Stimulated activated CD8-positive, alpha-beta memory T cell treated with anti-CD3 and anti-CD28 coated beads, Interleukin-15, amount 100 ng/mL, for 4 hours (primary cell): Measurements from ENCODE around the gene HOXA10.

Source experiments
- DNase-seq, 2 donors: peaks; one replicate each; pipeline ENCODE4 v3.0.0-alpha.2; 2020; ENCODE audit warnings: low read depth in 2 of 2

Gene HOXA10

DNA sequence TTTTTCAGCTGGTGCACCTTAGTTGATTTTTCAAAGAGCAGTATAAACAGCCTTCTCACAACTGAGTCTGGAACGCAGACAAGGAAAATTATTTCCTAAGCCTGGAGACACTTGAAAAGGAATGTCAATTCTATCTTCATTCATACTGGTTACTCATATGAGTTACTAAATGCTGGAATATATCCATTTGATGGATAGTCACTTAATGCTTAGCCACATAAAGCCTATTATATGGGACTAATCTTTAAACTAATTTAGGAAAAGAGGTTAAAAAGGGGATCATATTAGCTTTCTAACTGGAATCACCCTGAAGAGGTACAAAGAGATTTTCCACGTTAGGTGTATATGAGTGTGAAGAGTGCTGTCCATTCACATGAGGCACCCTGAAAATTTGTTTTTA, 41.9 kb downstream of the HOXA10 start:
- no peak for DNase-seq

- no peak for DNase-seq
Measured at GRCh38 chr7:27131390-27131819, 42.7 kb downstream of the HOXA10 start.

DNA sequence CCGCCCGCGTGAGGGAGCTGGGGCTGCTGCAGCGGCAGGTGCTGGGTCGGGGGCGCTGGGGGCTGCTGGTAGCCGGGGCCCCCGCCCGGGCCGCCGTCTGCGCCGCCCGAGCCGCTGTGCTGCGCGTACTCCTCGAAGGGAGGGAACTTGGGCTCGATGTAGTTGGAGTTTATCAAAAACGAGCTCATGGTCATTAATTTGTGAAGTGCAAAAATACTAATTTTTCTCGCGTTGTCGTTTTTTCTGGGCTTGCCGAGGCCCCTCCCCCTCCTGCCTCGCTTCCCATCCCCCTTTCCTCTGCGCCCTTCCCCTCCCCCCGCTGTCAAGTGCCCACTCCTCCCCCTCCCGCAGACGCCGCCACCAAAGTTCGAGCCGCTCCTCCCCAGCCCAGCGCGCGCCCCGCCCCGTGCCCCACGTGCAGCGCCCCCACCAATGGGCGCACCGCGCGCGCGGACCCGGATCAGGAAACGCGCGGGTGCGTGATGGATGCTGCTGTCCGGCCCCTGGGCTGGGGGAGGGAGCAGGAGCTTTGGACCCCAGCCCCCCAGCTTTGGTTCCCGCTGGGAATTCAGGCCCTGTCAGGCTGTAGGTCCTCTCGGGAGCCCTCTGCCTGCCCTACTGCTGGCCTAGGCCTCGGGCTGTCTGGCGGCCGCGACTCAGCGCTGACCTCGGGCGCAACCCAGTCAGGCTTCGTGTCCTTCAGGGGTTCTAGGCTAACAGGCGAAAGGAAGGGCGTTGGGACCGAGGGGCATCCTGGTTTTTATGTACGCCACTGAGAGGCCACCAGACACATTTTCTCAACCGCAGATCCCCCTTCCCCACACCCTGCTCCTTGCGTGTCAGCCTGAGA, 43.4 kb downstream of the HOXA10 start, which contains the start of gene HOXA4:
TSS of gene HOXA4 (minus strand) at position 218 of the 850 bp plus-strand sequence. CDS start at position 194, 24 bp downstream.
- peak; percentile 37 to 63 for DNase-seq

- DNase-seq = no peak
Measured at GRCh38 chr7:27129729-27130539, 44.2 kb downstream of the HOXA10 start.

DNA sequence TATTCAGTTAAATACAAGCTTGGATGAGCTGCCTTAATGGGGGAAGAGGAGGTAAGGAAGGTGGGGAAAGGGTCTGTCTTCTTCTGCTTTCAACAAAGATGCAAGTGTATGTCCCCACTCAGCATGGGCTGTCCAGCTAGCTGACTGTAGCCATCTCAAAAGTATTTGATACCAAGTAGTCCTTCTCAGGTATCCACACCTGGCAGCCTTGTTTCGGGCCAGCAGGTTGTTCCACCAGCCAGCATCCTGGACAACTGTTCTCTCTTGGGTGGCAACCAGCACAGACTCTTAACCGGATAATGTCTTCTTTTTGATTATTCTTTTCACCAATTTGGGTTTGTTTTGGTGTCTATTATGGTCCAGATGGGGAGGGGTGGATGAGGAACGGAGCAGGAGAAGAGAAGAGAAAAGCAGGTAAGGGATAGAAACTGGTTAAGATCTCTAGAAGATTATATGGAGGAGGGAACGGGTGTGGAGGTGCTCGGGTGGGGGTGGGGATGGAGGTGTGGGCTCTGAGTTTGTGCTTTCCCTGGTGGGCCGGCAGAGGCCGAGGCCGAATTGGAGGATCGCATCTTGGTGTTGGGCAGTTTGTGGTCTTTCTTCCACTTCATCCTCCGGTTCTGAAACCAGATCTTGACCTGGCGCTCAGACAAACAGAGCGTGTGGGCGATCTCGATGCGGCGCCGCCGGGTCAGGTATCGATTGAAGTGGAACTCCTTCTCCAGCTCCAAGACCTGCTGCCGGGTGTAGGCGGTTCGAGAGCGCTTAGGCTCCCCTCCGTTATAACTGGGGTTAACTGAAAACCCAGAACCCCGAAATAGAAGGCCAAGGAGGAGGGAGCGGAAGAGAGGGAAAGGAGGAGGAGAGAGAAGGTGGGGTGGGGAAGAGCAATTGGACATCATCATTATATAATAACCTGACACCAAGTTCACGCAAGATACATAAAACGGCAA, 45.1 kb downstream of the HOXA10 start:
- no peak for DNase-seq

DNA sequence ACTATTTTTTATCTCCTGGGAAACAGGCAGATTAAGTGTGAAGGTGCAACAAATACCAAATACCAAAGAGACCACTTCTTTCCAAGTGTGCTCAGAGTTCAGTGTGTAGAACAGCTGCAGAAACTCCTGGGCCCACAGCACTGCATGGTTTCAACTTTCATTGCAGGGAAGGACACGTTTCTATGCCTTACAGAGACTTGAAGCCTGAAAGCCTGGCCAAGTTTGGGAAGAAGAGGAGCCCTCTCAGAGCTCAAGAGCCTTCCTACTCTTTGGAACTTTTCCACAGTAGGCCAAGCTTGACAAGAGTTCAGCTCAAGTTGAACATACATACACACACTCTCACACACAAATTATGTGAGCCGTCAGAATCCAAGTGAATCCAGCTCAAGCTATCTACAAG, 46.1 kb downstream of the HOXA10 start:
- no peak for DNase-seq

DNA sequence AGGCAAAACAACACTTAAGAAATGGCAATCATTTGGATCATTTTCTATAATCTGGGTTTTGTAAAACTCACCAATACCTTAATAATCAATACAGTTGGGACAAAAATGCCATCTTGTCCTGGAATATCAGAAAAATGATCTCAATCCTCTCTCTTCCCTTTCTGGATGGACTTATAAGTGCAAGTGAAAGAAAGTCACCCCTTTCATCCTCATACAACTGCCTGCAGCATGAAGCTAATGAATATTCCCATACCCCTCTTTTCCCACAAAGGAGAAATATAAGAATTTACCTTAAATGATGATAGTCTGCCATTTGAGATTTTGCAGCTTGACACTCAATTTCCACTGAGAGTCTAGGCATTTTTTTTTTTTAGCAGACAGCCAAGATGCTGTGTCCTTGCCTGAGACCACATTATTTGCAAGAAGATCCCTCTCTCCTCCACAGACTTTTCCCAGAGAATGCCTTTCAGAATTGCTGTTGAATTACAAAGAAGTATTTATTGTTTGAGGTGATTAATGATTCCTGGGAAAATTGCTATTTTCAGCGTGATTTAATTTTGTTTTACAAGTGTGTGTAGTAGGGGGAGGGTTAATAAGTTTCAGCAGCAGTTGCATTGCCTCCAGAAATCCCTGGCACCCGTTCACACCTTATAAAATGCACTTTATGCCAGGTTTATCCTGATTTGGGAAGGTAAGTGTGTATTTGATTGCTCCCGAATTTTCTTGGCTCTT, 47.4 kb downstream of the HOXA10 start:
- DNase-seq = no peak

GRCh38 chr7:27125986-27126394, 48.1 kb downstream of the HOXA10 start:
- no peak for DNase-seq

DNA sequence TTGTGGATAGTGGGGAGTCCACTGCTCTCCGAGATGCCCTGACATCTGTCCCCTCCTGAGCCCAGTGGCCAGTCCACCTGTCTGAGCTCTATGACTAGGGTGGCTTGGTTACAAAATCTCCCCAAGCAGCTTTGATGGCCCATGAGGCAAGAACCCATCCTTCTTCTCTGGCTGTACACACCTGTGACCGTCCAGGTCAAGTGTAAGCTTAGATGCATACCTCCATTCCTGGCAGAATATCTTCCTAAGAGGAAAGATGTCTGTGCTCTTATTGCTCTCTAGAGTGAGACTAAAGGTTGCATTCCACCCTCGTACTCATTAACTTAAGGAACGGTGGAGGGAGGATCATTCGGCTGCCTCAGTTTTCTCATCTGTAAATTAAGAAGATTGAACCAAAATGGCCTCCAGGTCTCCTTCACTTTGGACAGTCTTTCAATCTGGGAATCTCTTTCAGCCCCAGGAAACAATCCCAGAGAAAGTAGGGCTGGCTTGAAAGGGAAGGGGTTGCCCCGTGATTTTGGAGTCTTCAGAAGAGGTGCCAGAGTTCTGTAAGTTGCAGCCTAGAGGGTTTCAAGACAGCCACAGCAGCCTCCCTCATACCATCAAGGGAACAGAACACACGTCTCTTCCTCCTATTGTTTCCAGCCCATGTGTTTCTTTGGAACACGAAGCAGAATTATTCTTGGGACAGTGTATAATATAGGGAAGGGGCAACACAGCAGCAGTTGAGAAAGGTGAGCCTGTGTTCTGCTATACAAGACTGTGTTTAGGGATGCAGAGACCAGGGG, 49.0 kb downstream of the HOXA10 start:
- no peak for DNase-seq

GRCh38 chr7:27124096-27124901, 49.8 kb downstream of the HOXA10 start:
- DNase-seq = no peak

DNA sequence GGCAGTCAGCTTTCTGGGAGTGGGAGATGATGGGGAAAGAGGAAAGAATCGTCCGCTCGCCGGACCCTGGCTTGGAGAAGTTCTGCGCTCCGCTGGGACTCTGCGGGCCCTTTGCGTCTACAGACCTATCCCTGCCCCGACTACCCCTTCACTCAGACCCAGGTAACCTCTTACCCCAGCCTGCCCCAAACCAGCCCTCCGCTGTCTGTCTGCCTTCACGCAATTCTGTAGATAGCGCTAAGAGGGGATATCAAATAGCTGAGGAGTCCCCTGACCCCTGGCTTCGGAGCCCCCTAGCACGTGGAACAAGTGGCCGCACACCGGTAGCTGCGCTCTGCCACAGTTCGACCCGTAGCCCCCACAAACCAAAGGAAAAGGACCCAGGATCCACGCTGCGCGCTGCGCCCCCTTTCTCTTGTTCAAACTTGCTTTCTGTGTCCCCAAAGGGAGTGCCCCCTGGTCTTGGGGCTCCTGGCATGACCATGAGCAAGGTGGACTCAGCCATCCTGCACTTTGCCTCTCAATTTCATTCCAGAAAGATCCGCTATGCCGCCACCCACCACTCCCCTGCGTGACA, 50.6 kb downstream of the HOXA10 start:
- no peak for DNase-seq

GRCh38 chr7:27123007-27123476, 51.1 kb downstream of the HOXA10 start:
- no peak for DNase-seq

DNA sequence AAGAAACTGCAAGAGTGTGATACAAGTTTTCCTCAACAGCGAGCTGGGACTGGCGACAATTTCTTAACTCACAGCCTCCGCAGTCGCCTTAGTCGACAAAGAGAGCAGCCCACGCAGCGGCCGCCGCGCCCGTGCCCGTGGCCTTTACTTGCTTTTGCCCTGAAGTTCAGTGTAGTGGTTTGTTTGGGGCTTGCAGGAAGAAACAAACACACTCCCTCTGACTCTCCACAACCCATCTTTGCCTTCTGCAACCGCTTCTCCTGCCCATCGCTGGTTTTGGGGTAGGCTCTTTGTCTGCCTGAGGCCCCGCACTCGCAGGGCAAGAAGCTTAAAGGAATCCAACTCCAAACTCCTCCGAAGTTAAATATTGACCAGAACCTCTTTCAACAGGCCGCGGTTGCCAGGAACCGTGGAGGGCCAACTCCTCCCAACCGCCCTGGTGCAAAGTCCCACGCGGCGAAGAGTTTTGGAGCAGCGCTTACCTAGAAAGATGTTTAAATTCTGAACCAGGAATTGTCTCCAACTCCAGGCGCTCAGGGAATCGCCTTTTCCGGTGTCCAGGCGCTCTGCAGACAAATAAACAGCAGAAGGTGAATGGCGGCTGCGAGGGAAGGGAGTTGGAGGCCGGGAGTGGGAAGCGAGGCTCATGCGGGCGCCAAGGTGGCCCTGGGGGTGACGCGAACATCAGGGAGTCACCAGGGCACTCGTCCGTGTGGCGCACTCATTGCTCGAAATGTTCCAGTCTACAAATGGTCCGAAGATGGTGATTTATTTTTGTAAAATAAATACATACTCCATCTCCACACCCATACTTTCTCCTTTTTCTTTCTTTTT, 51.8 kb downstream of the HOXA10 start:
- DNase-seq = no peak

DNA sequence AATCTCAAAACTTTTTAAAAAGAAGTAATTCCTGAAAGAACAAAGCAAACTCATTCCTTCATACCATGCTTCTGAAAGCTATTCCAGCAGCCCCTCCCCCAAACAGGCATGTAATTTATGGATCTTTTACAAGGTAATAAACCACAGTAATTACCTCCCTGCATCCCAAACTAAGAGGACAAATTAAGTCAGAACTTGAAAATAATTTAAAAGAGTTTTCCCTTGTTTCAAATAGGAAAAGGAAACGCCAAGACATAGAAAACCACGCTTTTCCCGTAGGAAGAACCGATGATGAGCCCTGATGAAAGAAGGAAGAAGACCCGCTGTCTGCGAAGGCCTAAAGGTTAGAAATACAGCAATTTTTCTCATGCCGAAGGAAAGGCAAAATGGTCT, 52.4 kb downstream of the HOXA10 start:
- no peak for DNase-seq
